HG03196 (cell line): Measurements from ENCODE around the gene MARCHF9.

Experiments
- ATAC-seq: cut with Tn5 transposase; IDR thresholded peaks from one replicate; pipeline ENCODE4 v1.9.1; 2021; ENCODE audit not compliant: unreplicated experiment

Gene MARCHF9

DNA sequence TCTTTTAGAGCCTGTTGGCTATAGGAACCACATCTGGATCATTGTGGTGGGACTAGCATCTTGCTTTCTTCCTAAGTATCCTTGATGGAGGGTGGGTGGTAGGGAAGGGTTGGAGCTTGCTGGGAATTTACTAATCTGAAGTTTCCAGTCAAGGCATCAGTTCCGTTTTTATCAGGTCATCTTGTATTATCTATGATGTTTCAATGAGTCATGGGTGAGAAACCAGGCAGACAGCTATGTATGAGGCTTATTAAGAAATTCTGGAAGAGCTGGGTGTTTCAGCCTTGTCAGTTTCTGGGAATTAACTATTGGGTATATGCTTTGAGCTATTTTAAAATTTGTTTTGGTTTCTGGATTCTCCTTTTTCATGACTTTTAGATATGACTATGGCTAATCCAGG is 39.0 kb downstream of the MARCHF9 start:
- no peak for ATAC-seq

DNA sequence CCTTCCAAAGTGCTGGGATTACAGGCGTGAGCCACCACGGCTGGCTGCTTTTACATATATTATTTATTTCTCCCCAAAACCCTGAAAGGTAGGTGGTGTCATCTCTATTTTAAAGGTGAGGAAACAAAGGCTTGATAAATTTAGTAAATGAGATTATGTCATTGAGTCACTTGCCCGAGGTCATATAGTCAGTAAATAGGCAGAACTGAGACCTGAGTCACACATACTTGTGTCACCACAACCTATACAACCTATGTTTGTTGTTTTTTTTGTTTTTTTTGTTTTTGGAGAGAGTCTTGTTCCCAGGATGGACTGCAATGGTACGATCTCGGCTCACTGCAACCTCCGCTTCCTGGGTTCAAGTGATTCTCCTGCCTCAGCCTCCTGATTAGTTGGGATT is 40.5 kb downstream of the MARCHF9 start:
- ATAC-seq: no peak

- no peak for ATAC-seq
Measured at GRCh38 chr12:57796996-57797395, 42.1 kb downstream of the MARCHF9 start.

DNA sequence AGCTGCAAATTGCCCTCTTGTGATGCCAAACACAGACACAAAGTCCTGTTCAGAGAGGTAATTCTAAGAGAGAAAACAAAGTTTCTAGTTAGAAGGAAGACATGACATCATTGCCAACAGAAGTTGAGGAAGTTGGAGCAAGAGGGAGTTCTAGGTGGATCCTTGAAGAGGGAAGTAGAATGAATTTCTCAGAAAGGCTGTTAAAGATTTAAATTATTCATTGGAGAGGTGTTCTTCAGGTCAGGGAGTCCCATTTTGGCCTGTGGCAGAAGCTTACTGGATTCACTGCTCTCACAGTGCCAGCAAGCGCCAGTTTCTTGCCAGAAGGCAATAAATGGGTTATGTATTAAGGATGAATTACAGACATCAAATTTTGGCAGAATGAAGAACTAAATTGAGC is 43.0 kb downstream of the MARCHF9 start:
- no peak for ATAC-seq

- ATAC-seq: no peak
Measured at GRCh38 chr12:57800965-57801364, 46.1 kb downstream of the MARCHF9 start.

- no peak for ATAC-seq
Measured at GRCh38 chr12:57802607-57803006, 47.7 kb downstream of the MARCHF9 start.

GRCh38 chr12:57803319-57803893 is 48.5 kb downstream of the MARCHF9 start:
- no peak for ATAC-seq

DNA sequence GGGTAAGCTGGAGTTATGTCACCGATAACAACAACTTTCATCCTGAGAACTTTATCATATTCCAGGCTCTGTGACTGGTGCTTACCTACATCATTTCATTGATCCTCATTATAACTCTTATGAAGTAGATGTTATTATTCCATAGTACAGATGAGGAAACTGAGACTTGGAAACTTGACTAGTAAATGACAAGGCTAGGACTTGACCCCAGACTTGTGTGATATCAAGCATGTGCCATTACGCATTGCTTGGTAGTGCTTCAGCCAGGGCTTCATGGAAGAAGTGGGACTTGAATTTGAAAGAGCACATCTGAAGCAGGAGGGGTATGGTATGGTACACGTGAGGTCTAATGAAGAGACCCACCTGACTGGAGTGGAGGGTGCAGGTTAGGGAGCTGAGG is 51.8 kb downstream of the MARCHF9 start:
- ATAC-seq: no peak

- ATAC-seq: no peak
Measured at GRCh38 chr12:57807285-57807684, 52.4 kb downstream of the MARCHF9 start.

DNA sequence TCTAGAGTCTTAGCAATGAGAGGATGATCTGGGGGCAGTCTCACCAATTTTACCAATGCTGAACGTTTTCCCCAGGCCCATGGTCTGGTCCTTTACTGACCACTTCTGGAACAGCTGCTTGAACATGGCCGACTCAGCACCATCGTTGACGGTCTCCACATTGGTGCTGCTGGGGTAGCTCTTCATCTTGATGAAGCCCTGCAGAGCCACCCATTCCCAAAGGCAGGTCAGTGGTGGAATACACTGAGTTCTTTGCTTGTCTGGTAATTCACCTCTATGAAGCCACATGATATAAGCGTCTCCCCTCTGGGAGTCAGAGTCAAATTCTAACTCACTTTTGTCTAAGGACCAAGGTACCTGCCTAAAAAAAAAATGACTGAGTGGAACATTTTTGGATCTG is 53.4 kb downstream of the MARCHF9 start:
- ATAC-seq: no peak

- ATAC-seq: no peak
Measured at GRCh38 chr12:57809425-57809824, 54.5 kb downstream of the MARCHF9 start.
